ENCODE data around the gene TNFAIP8L2. TPM values are rescaled to one million over a fixed set of nuclear protein-coding genes. Genes with fewer than 3 reads are reported as not detected.

TNFAIP8L2 gene
- total RNA-seq, 4 donors from 2014 or later: 2.0 to 5.2 (median 4.2) TPM

- Histone ChIP-seq H3K27ac (peak overlapping the region; percentile 95 to 99 (median 96)), H3K27me3 (no peaks in the 10 kb centered on the region), H3K4me3 (peak overlapping the region in 3 of 4 donors; percentile 11 to 41 (median 12)), H3K36me3 (no peaks in the 10 kb centered on the region), H3K4me1 (peaks cover 12 to 42% (median 28%) of the 10 kb centered on the region in 4 donors), H3K9me3 (no peaks in the 10 kb centered on the region)
- intact Hi-C loops (cut with DNase I; ENCODE audit: low total_unique reads) (loop anchor here (5.0 kb wide), 1 partner anchor 56 kb away; the partner anchor contains the start of gene PSMD4), in situ Hi-C loops (cut with MboI; ENCODE audit: low pct_ligation_motif_present in 1 of 4, low pct_unique_long_range_greater_than_20kb in 1 of 4, low sequenced_read_pairs in 3 of 4) (no loop called here)
- WGBS, 2 donors (ENCODE audit: low coverage in 1 of 2): 32 to 33% methylated on average over 13 to 14 of the region's 14 CpGs
- TF ChIP-seq EP300 (IDR thresholded peaks at IDR 0.05; ENCODE audit: low read depth) (no peak), CTCF (IDR thresholded peaks at IDR 0.05) (peak; percentile 49 to 85 (median 56)), POLR2AphosphoS5 (IDR thresholded peaks at IDR 0.05) (peak in 2 of 3 donors; percentile 11 to 45)
- peak; percentile 81 for DNase-seq
Measured at GRCh38 chr1:151196292-151196800, 39.9 kb downstream of the TNFAIP8L2 start.

GRCh38 chr1:151197863-151198253, 41.4 kb downstream of the TNFAIP8L2 start:
- in situ Hi-C loops (cut with MboI; ENCODE audit: low pct_ligation_motif_present in 1 of 4, low pct_unique_long_range_greater_than_20kb in 1 of 4, low sequenced_read_pairs in 3 of 4) (no loop called here), intact Hi-C loops (cut with DNase I; ENCODE audit: low total_unique reads) (loop anchor here (5.0 kb wide), 1 partner anchor 54 kb away; the partner anchor contains the start of gene PSMD4)
- Histone ChIP-seq H3K36me3 (peaks cover 0 to 4% (median 0%) of the 10 kb centered on the region in 4 donors), H3K4me3 (peak overlapping the region in 3 of 4 donors; percentile 75 to 93 (median 78)), H3K27me3 (no peaks in the 10 kb centered on the region), H3K4me1 (peaks cover 12 to 54% (median 39%) of the 10 kb centered on the region in 4 donors), H3K27ac (peak overlapping the region; percentile 95 to 99 (median 96)), H3K9me3 (no peaks in the 10 kb centered on the region)
- DNase-seq: peak; percentile 12
- TF ChIP-seq CTCF (IDR thresholded peaks at IDR 0.05): no peak
- no peak for TF ChIP-seq POLR2AphosphoS5 (IDR thresholded peaks at IDR 0.05)
- no peak for TF ChIP-seq POLR2A (IDR thresholded peaks at IDR 0.05)
- TF ChIP-seq EP300 (IDR thresholded peaks at IDR 0.05; ENCODE audit: low read depth): no peak
- WGBS, 2 donors (ENCODE audit: low coverage in 1 of 2): 5 to 17% methylated on average over 10 of the region's 10 CpGs

- 0 to 1% methylated on average over 13 to 60 of the region's 60 CpGs for WGBS, 2 donors (ENCODE audit: low coverage in 1 of 2)
- Histone ChIP-seq H3K4me1 (peaks cover 12 to 54% (median 39%) of the 10 kb centered on the region in 4 donors), H3K9me3 (no peaks in the 10 kb centered on the region), H3K27me3 (no peaks in the 10 kb centered on the region), H3K4me3 (peak within 1 kb of the TSS; percentile 75 to 93 (median 78)), H3K36me3 (peaks cover 0 to 6% (median 0%) of the 10 kb centered on the region in 4 donors), H3K27ac (peak within 1 kb of the TSS; percentile 95 to 99 (median 96))
- in situ Hi-C loops (cut with MboI; ENCODE audit: low pct_ligation_motif_present in 1 of 4, low pct_unique_long_range_greater_than_20kb in 1 of 4, low sequenced_read_pairs in 3 of 4): no loop called here
- intact Hi-C loops (cut with DNase I; ENCODE audit: low total_unique reads): loop anchor here (5.0 kb wide), 1 partner anchor 54 kb away; the partner anchor contains the start of gene PSMD4
- TF ChIP-seq POLR2A (IDR thresholded peaks at IDR 0.05) (peak; percentile 92), CTCF (IDR thresholded peaks at IDR 0.05) (no peak), POLR2AphosphoS5 (IDR thresholded peaks at IDR 0.05) (peak; percentile 96 to 97 (median 96))
- DNase-seq: peak; percentile 98
Measured at GRCh38 chr1:151198254-151199127, 42.0 kb downstream of the TNFAIP8L2 start, which contains the start of gene PIP5K1A. Gene PIP5K1A, plus strand, starts transcription at chr1:151198552. Its CDS starts 445 bp downstream, at chr1:151198997.

Data from transverse colon (tissue), 4 donors.